ENCODE results near the gene FTL. TPM values are rescaled to one million over a fixed set of nuclear protein-coding genes. Genes with fewer than 3 reads are reported as not detected.

The FTL gene
- total and polyA plus RNA-seq, 4 donors: 3,184 to 17,889 (median 5,311) TPM

GRCh38 chr19:48975947-48976847, 11.1 kb downstream of the FTL start:
- Histone ChIP-seq H3K9me3 (ENCODE audit: control insufficient read depth, low read length) (no peaks in the 10 kb centered on the region), H3K4me1 (ENCODE audit: control insufficient read depth in 1 of 2, insufficient read depth in 2 of 2, low read length in 2 of 2) (no peaks in the 10 kb centered on the region), H3K36me3 (ENCODE audit: control insufficient read depth in 1 of 2, insufficient read depth in 2 of 2, low read length in 1 of 2) (peaks cover 0 to 4% of the 10 kb centered on the region in 2 donors), H3K4me3 (ENCODE audit: low read length in 2 of 2) (no peak overlapping the region), H3K27ac (ENCODE audit: low read depth in 1 of 2, low read length in 2 of 2) (no peak overlapping the region), H3K27me3 (ENCODE audit: control insufficient read depth in 1 of 2, insufficient read depth in 2 of 2, low read length in 1 of 2) (no peaks in the 10 kb centered on the region)
- 79 to 83% methylated on average over 13 of the region's 13 CpGs for WGBS, 2 donors
- intact Hi-C loops (cut with DNase I): loop anchor here in 1 of 2 donors (10.0 kb wide), 1 partner anchor 331 kb away; the partner anchor contains the start of gene CA11
- ATAC-seq (ENCODE audit: low FRiP score) (no peak), DNase-seq (no peak)

GRCh38 chr19:48977061-48977460, 12.0 kb downstream of the FTL start:
- ATAC-seq (ENCODE audit: low FRiP score) (no peak), DNase-seq (no peak)
- intact Hi-C loops (cut with DNase I): loop anchor here in 1 of 2 donors (10.0 kb wide), 1 partner anchor 332 kb away; the partner anchor contains the start of gene CA11
- H3K9me3 ChIP-seq (ENCODE audit: control insufficient read depth, low read length): no peaks in the 10 kb centered on the region
- WGBS, 2 donors: 62 to 69% methylated on average over 2 of the region's 2 CpGs
- H3K27me3 ChIP-seq (ENCODE audit: control insufficient read depth in 1 of 2, insufficient read depth in 2 of 2, low read length in 1 of 2): no peaks in the 10 kb centered on the region
- H3K4me1 ChIP-seq (ENCODE audit: control insufficient read depth in 1 of 2, insufficient read depth in 2 of 2, low read length in 2 of 2): no peaks in the 10 kb centered on the region
- H3K27ac ChIP-seq (ENCODE audit: low read depth in 1 of 2, low read length in 2 of 2): no peak overlapping the region
- H3K36me3 ChIP-seq (ENCODE audit: control insufficient read depth in 1 of 2, insufficient read depth in 2 of 2, low read length in 1 of 2): peaks cover 0 to 6% of the 10 kb centered on the region in 2 donors
- no peak overlapping the region for H3K4me3 ChIP-seq (ENCODE audit: low read length in 2 of 2)

GRCh38 chr19:48982280-48982679, 17.2 kb downstream of the FTL start:
- Histone ChIP-seq H3K27me3 (ENCODE audit: control insufficient read depth in 1 of 2, insufficient read depth in 2 of 2, low read length in 1 of 2) (no peaks in the 10 kb centered on the region), H3K4me1 (ENCODE audit: control insufficient read depth in 1 of 2, insufficient read depth in 2 of 2, low read length in 2 of 2) (no peaks in the 10 kb centered on the region), H3K4me3 (ENCODE audit: low read length in 2 of 2) (no peak overlapping the region), H3K27ac (ENCODE audit: low read depth in 1 of 2, low read length in 2 of 2) (no peak overlapping the region), H3K36me3 (ENCODE audit: control insufficient read depth in 1 of 2, insufficient read depth in 2 of 2, low read length in 1 of 2) (peaks cover 0 to 2% of the 10 kb centered on the region in 2 donors), H3K9me3 (ENCODE audit: control insufficient read depth, low read length) (no peaks in the 10 kb centered on the region)
- ATAC-seq (ENCODE audit: low FRiP score) (no peak), DNase-seq (no peak)
- intact Hi-C loops (cut with DNase I): no loop called here
- WGBS, 2 donors: 94% methylated on average over 9 of the region's 9 CpGs

- H3K4me1 ChIP-seq (ENCODE audit: control insufficient read depth in 1 of 2, insufficient read depth in 2 of 2, low read length in 2 of 2): no peaks in the 10 kb centered on the region
- peaks cover 0 to 6% of the 10 kb centered on the region in 2 donors for H3K36me3 ChIP-seq (ENCODE audit: control insufficient read depth in 1 of 2, insufficient read depth in 2 of 2, low read length in 1 of 2)
Measured at GRCh38 chr19:48985711-48986110, 20.6 kb downstream of the FTL start.

GRCh38 chr19:48986211-48986610, 21.1 kb downstream of the FTL start:
- H3K4me1 ChIP-seq (ENCODE audit: control insufficient read depth in 1 of 2, insufficient read depth in 2 of 2, low read length in 2 of 2): no peaks in the 10 kb centered on the region
- intact Hi-C loops (cut with DNase I): no loop called here
- H3K9me3 ChIP-seq (ENCODE audit: control insufficient read depth, low read length): no peaks in the 10 kb centered on the region
- H3K27me3 ChIP-seq (ENCODE audit: control insufficient read depth in 1 of 2, insufficient read depth in 2 of 2, low read length in 1 of 2): no peaks in the 10 kb centered on the region
- H3K4me3 ChIP-seq (ENCODE audit: low read length in 2 of 2): no peak overlapping the region
- H3K27ac ChIP-seq (ENCODE audit: low read depth in 1 of 2, low read length in 2 of 2): no peak overlapping the region
- ATAC-seq (ENCODE audit: low FRiP score) (no peak), DNase-seq (no peak)
- peaks cover 0 to 6% of the 10 kb centered on the region in 2 donors for H3K36me3 ChIP-seq (ENCODE audit: control insufficient read depth in 1 of 2, insufficient read depth in 2 of 2, low read length in 1 of 2)
- WGBS, 2 donors: 90 to 95% methylated on average over 3 of the region's 3 CpGs

More at GRCh38 chr19:48985711-48986110, 20.6 kb downstream of the FTL start:
- 92 to 93% methylated on average over 13 of the region's 13 CpGs for WGBS, 2 donors
- Histone ChIP-seq H3K4me3 (ENCODE audit: low read length in 2 of 2) (no peak overlapping the region), H3K27me3 (ENCODE audit: control insufficient read depth in 1 of 2, insufficient read depth in 2 of 2, low read length in 1 of 2) (no peaks in the 10 kb centered on the region), H3K9me3 (ENCODE audit: control insufficient read depth, low read length) (no peaks in the 10 kb centered on the region), H3K27ac (ENCODE audit: low read depth in 1 of 2, low read length in 2 of 2) (no peak overlapping the region)
- ATAC-seq (ENCODE audit: low FRiP score): no peak
- intact Hi-C loops (cut with DNase I): no loop called here
- DNase-seq: no peak

- Histone ChIP-seq H3K36me3 (ENCODE audit: control insufficient read depth in 1 of 2, insufficient read depth in 2 of 2, low read length in 1 of 2) (peaks cover 0 to 4% of the 10 kb centered on the region in 2 donors), H3K27me3 (ENCODE audit: control insufficient read depth in 1 of 2, insufficient read depth in 2 of 2, low read length in 1 of 2) (no peaks in the 10 kb centered on the region), H3K4me3 (ENCODE audit: low read length in 2 of 2) (no peak overlapping the region), H3K27ac (ENCODE audit: low read depth in 1 of 2, low read length in 2 of 2) (no peak overlapping the region), H3K4me1 (ENCODE audit: control insufficient read depth in 1 of 2, insufficient read depth in 2 of 2, low read length in 2 of 2) (no peaks in the 10 kb centered on the region), H3K9me3 (ENCODE audit: control insufficient read depth, low read length) (no peaks in the 10 kb centered on the region)
- 89 to 90% methylated on average over 3 to 7 of the region's 7 CpGs for WGBS, 2 donors
- intact Hi-C loops (cut with DNase I): no loop called here
- no peak for ATAC-seq (ENCODE audit: low FRiP score)
- DNase-seq: no peak
Measured at GRCh38 chr19:48987323-48987722, 22.2 kb downstream of the FTL start.

- DNase-seq: no peak
- no peaks in the 10 kb centered on the region for H3K9me3 ChIP-seq (ENCODE audit: control insufficient read depth, low read length)
- intact Hi-C loops (cut with DNase I): no loop called here
- H3K4me3 ChIP-seq (ENCODE audit: low read length in 2 of 2): no peak overlapping the region
- H3K27me3 ChIP-seq (ENCODE audit: control insufficient read depth in 1 of 2, insufficient read depth in 2 of 2, low read length in 1 of 2): no peaks in the 10 kb centered on the region
- 93 to 95% methylated on average over 7 of the region's 7 CpGs for WGBS, 2 donors
- H3K36me3 ChIP-seq (ENCODE audit: control insufficient read depth in 1 of 2, insufficient read depth in 2 of 2, low read length in 1 of 2): peaks cover 0 to 4% of the 10 kb centered on the region in 2 donors
- no peak overlapping the region for H3K27ac ChIP-seq (ENCODE audit: low read depth in 1 of 2, low read length in 2 of 2)
- H3K4me1 ChIP-seq (ENCODE audit: control insufficient read depth in 1 of 2, insufficient read depth in 2 of 2, low read length in 2 of 2): no peaks in the 10 kb centered on the region
- ATAC-seq (ENCODE audit: low FRiP score): no peak
Measured at GRCh38 chr19:48988286-48988685, 23.2 kb downstream of the FTL start.

- 90 to 94% methylated on average over 9 of the region's 9 CpGs for WGBS, 2 donors
- Histone ChIP-seq H3K9me3 (ENCODE audit: control insufficient read depth, low read length) (no peaks in the 10 kb centered on the region), H3K36me3 (ENCODE audit: control insufficient read depth in 1 of 2, insufficient read depth in 2 of 2, low read length in 1 of 2) (peaks cover 0 to 4% of the 10 kb centered on the region in 2 donors), H3K27me3 (ENCODE audit: control insufficient read depth in 1 of 2, insufficient read depth in 2 of 2, low read length in 1 of 2) (no peaks in the 10 kb centered on the region), H3K4me3 (ENCODE audit: low read length in 2 of 2) (no peak overlapping the region), H3K27ac (ENCODE audit: low read depth in 1 of 2, low read length in 2 of 2) (no peak overlapping the region), H3K4me1 (ENCODE audit: control insufficient read depth in 1 of 2, insufficient read depth in 2 of 2, low read length in 2 of 2) (no peaks in the 10 kb centered on the region)
- DNase-seq: no peak
- ATAC-seq (ENCODE audit: low FRiP score): no peak
- intact Hi-C loops (cut with DNase I): no loop called here
Measured at GRCh38 chr19:48988860-48989259, 23.8 kb downstream of the FTL start.

All from aorta (tissue), 5 donors.